Peyer's patch (tissue), 4 donors: ENCODE results near the gene DEF6.

Experiments
- POLR2A ChIP-seq, 2 donors: fragments of 450-650 bp; IDR thresholded peaks; one replicate each; pipeline ENCODE4 v1.5.1; 2017; ENCODE audit warnings: antibody characterized with exemption in 2 of 2, mild to moderate bottlenecking in 2 of 2, moderate library complexity in 2 of 2
- TF ChIP-seq, protein P1 (sequence below), 6 experiments: fragments of 450-650 bp in 4 of 6; fragments of 200-600 bp in 2 of 6; sonication (generic) in 1 of 6; IDR thresholded peaks; one replicate each; pipeline ENCODE4 v1.5.1; 2017 to 2019; ENCODE audit warnings: antibody characterized with exemption in 6 of 6, mild to moderate bottlenecking in 3 of 6, moderate library complexity in 1 of 6

DNA sequence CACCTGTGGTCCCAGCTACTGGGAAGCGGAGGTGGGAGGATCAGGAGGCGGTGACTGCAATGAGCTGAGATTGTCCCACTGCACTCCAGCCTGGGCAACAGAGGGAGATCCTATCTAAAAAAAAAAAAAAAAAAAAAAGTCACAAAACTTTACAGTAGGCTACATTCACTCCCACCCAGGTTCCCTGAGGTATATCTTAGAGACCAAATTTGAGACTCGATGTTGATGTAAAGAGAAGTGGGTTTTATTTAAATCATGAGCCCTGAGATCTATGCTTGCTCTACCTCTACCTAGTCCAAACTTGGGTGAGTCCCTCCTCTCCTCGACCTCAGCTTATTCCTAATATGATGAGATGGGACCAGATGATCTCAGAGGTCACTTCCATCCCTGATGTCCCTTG is 8.8 kb upstream of the DEF6 start:
- TF ChIP-seq, protein P1, sequence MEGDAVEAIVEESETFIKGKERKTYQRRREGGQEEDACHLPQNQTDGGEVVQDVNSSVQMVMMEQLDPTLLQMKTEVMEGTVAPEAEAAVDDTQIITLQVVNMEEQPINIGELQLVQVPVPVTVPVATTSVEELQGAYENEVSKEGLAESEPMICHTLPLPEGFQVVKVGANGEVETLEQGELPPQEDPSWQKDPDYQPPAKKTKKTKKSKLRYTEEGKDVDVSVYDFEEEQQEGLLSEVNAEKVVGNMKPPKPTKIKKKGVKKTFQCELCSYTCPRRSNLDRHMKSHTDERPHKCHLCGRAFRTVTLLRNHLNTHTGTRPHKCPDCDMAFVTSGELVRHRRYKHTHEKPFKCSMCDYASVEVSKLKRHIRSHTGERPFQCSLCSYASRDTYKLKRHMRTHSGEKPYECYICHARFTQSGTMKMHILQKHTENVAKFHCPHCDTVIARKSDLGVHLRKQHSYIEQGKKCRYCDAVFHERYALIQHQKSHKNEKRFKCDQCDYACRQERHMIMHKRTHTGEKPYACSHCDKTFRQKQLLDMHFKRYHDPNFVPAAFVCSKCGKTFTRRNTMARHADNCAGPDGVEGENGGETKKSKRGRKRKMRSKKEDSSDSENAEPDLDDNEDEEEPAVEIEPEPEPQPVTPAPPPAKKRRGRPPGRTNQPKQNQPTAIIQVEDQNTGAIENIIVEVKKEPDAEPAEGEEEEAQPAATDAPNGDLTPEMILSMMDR (IDR thresholded peaks at IDR 0.05): no peak
- TF ChIP-seq POLR2A (IDR thresholded peaks at IDR 0.05): no peak
